Vagina (tissue), 2 donors: Measurements from ENCODE around the gene NTM.

ENCODE experiments used
- CTCF ChIP-seq, 3 experiments: fragments of 450-650 bp in 2 of 3; fragments of 200-600 bp in 1 of 3; sonication (generic) in 1 of 3; IDR thresholded peaks; one replicate each; pipeline ENCODE4 v1.5.1; 2017 to 2019; ENCODE audit warnings: antibody characterized with exemption in 3 of 3, mild to moderate bottlenecking in 2 of 3, moderate library complexity in 2 of 3
- POLR2A ChIP-seq, 2 donors: fragments of 450-650 bp; IDR thresholded peaks; one replicate each; pipeline ENCODE4 v1.6.1; 2017; ENCODE audit warnings: antibody characterized with exemption in 2 of 2, mild to moderate bottlenecking in 2 of 2, moderate library complexity in 2 of 2
- POLR2AphosphoS5 ChIP-seq, 2 donors: sonication (generic); formaldehyde crosslinking; IDR thresholded peaks; one replicate each; pipeline ENCODE4 v1.9.0; 2017; ENCODE audit warnings: antibody characterized with exemption in 2 of 2, mild to moderate bottlenecking in 2 of 2, low read depth in 1 of 2; ENCODE audit not compliant: insufficient read depth in 1 of 2

GRCh38 chr11:131543389-131544025 lies 173.1 kb downstream of the NTM start:
- no peak for TF ChIP-seq CTCF (IDR thresholded peaks at IDR 0.05)
- TF ChIP-seq POLR2A (IDR thresholded peaks at IDR 0.05) = no peak
- TF ChIP-seq POLR2AphosphoS5 (IDR thresholded peaks at IDR 0.05; ENCODE audit: insufficient read depth in 1 of 2, low read depth in 1 of 2) = no peak
